HG02623 (cell line): ENCODE measurements around the gene EEF1B2.
"Not testable (repeated sequence)": the region's sequence is repeated elsewhere in the genome, so short reads cannot be mapped to it uniquely, and the experiment has no call there.

Experiments used
- ATAC-seq: cut with Tn5 transposase; IDR thresholded peaks from one replicate; pipeline ENCODE4 v1.9.1; 2021; ENCODE audit warnings: moderate library complexity; ENCODE audit not compliant: unreplicated experiment

EEF1B2 gene

GRCh38 chr2:206163251-206163880 lies 3.7 kb downstream of the EEF1B2 start:
- ATAC-seq = no peak

DNA sequence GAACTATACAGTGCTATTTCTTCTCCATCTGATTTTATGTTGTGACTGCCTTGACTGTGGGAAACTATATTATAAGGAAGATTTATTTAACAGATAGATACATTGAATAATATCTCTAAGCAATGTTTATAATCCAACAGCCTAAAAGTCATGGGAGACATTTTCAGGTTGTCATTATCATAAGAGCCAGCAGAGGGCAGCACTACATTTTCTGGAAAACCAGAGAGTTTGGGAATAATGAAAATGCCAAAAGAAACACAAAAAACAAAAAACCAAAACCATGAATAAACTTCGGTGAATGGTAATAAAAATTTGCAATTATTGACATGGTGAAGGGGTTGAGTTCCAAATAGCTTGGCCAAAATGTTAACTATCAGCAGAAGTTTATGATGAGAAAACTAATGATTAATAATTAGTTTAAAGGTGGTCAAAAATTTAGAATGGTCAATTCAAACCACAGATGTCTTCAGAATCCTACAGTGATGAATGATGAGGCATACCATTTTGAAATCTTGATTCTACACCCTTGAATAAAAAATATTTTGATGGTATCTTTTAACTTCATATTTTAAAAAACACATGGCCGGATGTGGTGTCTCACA lies 4.7 kb downstream of the EEF1B2 start:
- no peak for ATAC-seq

DNA sequence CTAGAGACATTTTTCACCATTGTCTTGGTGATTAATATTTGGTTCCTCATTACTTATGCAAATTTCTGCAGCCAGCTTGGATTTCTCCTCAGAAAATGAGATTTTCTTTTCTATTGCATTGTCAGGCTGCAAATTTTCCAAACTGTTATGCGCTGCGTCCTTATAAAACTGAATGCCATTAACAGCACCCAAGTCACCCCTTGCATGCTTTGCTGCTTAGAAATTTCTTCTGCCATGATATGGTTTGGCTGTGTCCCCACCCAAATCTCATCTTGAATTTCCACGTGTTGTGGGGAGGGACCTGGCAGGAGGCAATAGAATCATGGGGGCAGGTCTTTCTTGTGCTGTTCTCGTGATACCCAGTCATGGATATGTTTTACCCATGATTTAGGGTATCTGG lies 8.5 kb downstream of the EEF1B2 start:
- ATAC-seq = not testable (repeated sequence)

DNA sequence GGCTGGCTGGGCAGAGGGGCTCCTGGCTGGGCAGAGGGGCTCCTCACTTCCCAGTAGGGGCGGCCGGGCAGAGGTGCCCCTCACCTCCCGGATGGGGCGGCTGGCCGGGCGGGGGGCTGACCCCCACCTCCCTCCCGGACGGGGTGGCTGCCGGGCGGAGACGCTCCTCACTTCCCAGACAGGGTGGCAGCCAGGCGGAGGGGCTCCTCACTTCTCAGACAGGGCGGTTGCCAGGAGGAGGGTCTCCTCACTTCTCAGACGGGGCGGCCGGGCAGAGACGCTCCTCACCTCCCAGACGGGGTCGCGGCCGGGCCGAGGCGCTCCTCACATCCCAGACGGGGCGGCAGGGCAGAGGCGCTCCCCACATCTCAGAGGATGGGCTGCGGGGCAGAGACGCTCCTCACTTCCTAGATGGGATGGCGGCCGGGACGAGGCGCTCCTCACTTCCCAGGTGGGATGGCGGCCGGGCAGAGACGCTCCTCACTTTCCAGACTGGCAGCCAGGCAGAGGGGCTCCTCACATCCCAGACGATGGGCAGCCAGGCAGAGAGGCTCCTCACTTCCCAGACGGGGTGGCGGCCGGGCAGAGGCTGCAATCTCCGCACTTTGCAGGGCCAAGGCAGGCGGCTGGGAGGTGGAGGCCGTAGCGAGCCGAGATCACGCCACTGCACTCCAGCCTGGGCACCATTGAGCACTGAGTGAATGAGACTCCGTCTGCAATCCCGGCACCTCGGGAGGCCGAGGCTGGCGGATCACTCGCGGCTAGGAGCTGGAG lies 12.1 kb downstream of the EEF1B2 start:
- ATAC-seq = not testable (repeated sequence)

DNA sequence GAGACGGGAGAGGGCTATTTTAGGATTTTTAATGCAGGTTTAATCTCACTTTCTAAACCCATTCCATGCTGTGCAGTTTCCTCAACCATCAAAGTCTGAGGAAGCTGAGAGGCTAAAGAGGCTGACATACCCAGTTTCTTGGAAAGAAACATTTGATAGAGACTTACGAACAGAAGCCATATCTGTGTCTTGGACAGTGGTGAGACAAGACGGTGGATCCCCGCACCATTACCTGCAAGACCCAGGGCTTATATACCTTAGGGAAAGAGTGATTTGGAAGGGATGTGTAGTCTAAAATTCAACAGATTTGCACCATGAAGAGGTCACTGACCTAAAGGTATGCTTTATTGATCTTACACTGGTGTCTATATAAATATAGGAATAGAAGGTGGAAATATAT lies 13.5 kb downstream of the EEF1B2 start:
- ATAC-seq = no peak

DNA sequence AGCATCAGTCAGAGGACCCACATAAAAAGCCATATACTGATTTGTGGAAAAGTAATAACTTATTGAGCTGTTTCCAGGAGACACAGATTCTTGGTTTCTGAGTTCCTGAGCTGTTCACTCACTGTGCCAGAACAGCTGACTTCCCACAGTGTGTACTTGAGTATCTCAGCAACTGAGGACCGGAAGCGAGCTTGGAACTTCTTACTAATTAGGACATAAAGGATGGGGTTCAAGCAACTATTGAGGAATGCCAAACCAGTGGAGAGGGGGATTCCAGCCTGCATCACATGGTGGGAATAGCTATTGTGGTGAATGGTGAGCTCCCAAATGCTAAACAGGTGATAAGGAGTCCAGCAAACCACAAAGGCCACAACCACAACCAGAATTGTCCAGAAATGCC lies 16.4 kb downstream of the EEF1B2 start:
- no peak for ATAC-seq

DNA sequence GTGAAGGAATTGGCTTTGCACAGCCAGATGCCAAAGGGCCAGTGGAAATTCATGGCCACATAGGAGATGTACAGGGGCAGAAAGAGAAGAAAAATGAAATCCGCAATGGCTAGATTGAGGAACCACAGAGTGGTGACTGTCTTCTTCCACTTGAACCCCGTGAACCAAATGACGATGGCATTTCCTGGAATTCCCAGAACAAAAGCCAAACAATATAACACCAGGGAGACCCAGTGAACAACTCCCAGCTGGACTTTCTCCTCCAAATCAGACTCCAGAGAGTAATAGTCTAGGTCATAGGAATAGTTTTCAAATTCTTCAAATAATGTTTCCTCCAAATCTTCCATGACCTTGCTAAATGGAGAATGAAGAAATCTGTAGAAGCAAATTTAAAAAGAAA lies 17.2 kb downstream of the EEF1B2 start:
- no peak for ATAC-seq

DNA sequence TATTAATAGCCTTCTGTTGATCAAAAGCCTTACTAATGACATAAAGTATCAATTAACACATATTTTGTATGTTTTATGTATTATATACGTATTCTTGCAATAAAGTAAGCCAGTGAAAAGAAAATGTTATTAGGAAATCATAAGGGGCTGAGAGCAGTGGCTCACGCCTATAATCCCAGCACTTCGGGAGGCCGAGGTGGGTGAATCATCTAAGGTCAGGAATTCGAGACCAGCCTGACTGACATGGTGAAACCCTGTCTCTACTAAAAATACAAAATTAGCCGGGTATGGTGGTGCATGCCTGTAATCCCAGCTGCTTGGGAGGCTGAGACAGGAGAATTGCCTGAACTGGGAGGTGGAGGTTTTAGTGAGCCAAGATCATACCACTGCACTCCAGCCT lies 21.8 kb downstream of the EEF1B2 start:
- ATAC-seq = not testable (repeated sequence)

- no peak for ATAC-seq
These were observed 30.0 kb downstream of the EEF1B2 start for GRCh38 chr2:206189691-206190090.

- ATAC-seq = no peak
These were observed 30.4 kb downstream of the EEF1B2 start for GRCh38 chr2:206190111-206190510.

GRCh38 chr2:206190689-206191088 lies 31.0 kb downstream of the EEF1B2 start:
- no peak for ATAC-seq

GRCh38 chr2:206192157-206192556 lies 32.5 kb downstream of the EEF1B2 start:
- no peak for ATAC-seq

DNA sequence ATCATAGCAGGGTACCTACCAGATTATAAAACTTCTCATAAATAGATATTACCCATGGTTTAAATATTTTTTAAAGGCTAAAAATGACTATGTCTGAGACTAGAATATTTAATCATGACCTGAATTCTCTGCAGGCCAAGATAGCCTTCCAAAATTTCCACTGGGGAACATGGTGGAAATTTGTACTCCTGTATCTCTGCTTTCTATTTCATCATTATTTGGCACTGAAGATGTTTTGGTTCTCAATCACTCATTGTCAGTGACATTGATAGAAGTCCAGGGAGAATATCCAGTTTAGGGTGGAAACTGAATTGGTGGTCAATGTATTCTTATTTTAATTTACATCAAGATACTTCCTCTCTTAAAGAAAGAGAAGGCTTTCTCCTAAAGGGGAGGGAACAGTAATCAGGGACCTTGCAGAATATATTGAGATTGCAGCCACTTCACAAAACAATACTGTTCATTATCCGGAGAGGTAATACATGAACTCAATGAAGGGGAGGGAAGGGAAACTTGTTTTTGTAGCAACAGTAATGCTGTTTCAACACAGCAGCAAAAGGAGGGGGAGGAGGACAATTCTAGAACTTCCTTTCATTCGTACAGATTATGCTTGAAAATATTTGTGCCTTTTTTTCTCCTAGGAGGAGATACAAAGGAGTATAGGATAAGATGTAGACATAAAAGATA lies 34.1 kb downstream of the EEF1B2 start:
- no peak for ATAC-seq

GRCh38 chr2:206198677-206199076 lies 39.0 kb downstream of the EEF1B2 start:
- no peak for ATAC-seq

- no peak for ATAC-seq
These were observed 41.6 kb downstream of the EEF1B2 start for GRCh38 chr2:206201075-206201848.

DNA sequence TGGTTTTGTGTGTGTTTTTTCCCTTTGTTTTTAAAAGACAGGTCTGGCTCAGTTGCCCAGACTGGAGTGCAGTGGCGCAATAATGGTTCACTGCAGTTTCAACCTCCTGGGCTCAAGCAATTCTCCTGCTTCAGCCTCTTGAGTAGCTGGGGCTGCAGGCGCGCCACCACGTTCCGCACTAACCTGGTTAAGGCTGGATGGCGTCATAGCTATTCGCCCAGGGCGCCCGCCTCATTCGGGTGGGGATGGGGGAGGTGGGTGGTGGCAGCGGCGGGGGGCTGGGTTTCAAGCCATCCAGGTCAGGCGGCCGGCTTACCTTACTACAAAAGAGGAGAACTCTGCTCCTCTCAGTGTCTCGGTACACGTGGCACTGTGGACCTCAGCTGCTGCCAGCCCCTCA lies 42.8 kb downstream of the EEF1B2 start:
- no peak for ATAC-seq

- no peak for ATAC-seq
These were observed 43.6 kb downstream of the EEF1B2 start for GRCh38 chr2:206203331-206203730.

GRCh38 chr2:206204710-206205109 lies 45.0 kb downstream of the EEF1B2 start:
- ATAC-seq = no peak

DNA sequence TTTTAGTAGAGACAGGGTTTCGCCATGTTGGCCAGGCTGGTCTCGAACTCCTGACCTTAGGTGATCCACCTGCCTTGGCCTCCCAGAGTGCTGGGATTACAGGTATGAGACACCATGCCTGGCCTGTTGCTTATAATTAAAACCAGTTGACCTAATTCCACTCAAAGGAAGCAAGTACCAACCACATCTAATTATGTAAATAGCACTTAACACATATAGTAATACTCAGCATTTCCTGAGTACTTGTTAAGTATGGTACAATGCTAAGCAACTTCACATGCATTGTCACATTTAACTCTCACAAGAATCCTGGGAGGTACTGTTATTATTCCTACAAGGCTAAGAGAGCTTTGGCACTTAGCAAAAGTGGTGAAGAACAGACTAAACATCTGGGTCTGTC lies 47.6 kb downstream of the EEF1B2 start:
- not testable (repeated sequence) for ATAC-seq

- ATAC-seq = no peak
These were observed 49.2 kb downstream of the EEF1B2 start for GRCh38 chr2:206208900-206209299.
